Measurements from ENCODE around the gene NDUFB6.
"Not testable (repeated sequence)": the region's sequence is repeated elsewhere in the genome, so short reads cannot be mapped to it uniquely, and the experiment has no call there.

DNA sequence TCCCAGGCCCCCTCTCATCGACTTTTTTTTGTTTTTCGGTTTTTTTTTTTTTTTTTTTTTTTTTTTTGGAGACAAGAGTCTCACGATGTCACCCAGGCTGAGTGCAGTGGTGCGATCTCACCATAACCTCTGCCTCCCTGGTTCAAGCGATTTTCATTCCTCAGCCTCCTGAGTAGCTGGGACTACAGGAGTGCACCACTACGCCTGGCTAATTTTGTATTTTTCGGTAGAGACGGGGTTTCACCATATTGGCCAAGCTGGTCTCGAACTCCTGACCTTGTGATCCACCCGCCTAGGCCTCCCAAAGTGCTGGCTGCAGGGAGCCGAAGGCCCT is 48.4 kb downstream of the NDUFB6 start:
- TF ChIP-seq POLR2A (IDR thresholded peaks at IDR 0.05) = not testable (repeated sequence)
- TF ChIP-seq, protein P1, sequence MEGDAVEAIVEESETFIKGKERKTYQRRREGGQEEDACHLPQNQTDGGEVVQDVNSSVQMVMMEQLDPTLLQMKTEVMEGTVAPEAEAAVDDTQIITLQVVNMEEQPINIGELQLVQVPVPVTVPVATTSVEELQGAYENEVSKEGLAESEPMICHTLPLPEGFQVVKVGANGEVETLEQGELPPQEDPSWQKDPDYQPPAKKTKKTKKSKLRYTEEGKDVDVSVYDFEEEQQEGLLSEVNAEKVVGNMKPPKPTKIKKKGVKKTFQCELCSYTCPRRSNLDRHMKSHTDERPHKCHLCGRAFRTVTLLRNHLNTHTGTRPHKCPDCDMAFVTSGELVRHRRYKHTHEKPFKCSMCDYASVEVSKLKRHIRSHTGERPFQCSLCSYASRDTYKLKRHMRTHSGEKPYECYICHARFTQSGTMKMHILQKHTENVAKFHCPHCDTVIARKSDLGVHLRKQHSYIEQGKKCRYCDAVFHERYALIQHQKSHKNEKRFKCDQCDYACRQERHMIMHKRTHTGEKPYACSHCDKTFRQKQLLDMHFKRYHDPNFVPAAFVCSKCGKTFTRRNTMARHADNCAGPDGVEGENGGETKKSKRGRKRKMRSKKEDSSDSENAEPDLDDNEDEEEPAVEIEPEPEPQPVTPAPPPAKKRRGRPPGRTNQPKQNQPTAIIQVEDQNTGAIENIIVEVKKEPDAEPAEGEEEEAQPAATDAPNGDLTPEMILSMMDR (IDR thresholded peaks at IDR 0.05 in 8 of 11, conservative IDR thresholded peaks at IDR 0.05 in 3 of 11) = not testable (repeated sequence)

Measured in spleen (tissue), 7 donors.